Astrocyte of the hippocampus (primary cell): ENCODE results near the gene ISM1.

ENCODE experiments used
- DNase-seq: peaks from one replicate; pipeline ENCODE4 v3.0.0; 2011; ENCODE audit warnings: low read depth, low spot score

Gene ISM1

GRCh38 chr20:13220904-13221297 lies at the start of gene ISM1:
Gene ISM1, plus strand, starts transcription at chr20:13221274. Its CDS starts 503 bp downstream, at chr20:13221777.
- DNase-seq: peak; percentile 46

GRCh38 chr20:13173201-13173600 lies 47.9 kb upstream of the ISM1 start:
- no peak for DNase-seq

- DNase-seq: no peak
These were observed 46.7 kb upstream of the ISM1 start for GRCh38 chr20:13174402-13174801.

GRCh38 chr20:13180986-13181889 lies 39.8 kb upstream of the ISM1 start:
- no peak for DNase-seq

- DNase-seq: no peak
These were observed 38.1 kb upstream of the ISM1 start for GRCh38 chr20:13183005-13183404.

- no peak for DNase-seq
These were observed 34.9 kb upstream of the ISM1 start for GRCh38 chr20:13186043-13186774.

GRCh38 chr20:13187899-13188298 lies 33.2 kb upstream of the ISM1 start:
- DNase-seq: no peak

- DNase-seq: no peak
These were observed 21.8 kb upstream of the ISM1 start for GRCh38 chr20:13199279-13199678.

- DNase-seq: no peak
These were observed 20.1 kb upstream of the ISM1 start for GRCh38 chr20:13200767-13201500.

- DNase-seq: no peak
These were observed 18.5 kb upstream of the ISM1 start for GRCh38 chr20:13202565-13202964.

GRCh38 chr20:13205425-13205824 lies 15.6 kb upstream of the ISM1 start:
- DNase-seq: no peak

GRCh38 chr20:13205848-13206434 lies 15.1 kb upstream of the ISM1 start:
- no peak for DNase-seq

- DNase-seq: no peak
These were observed 14.1 kb upstream of the ISM1 start for GRCh38 chr20:13207016-13207415.

- no peak for DNase-seq
These were observed 9.0 kb upstream of the ISM1 start for GRCh38 chr20:13211956-13212618.

- DNase-seq: no peak
These were observed 8.3 kb upstream of the ISM1 start for GRCh38 chr20:13212750-13213149.

- DNase-seq: no peak
These were observed 7.7 kb upstream of the ISM1 start for GRCh38 chr20:13213335-13213734.

GRCh38 chr20:13216533-13216932 lies 4.5 kb upstream of the ISM1 start:
- no peak for DNase-seq

GRCh38 chr20:13219327-13220193 lies 1.5 kb upstream of the ISM1 start:
- DNase-seq: no peak

- DNase-seq: peak; percentile 49
These were observed 725 bp upstream of the ISM1 start for GRCh38 chr20:13220194-13220903.

- no peak for DNase-seq
These were observed 219 bp downstream of the ISM1 start for GRCh38 chr20:13221313-13221672.
